BLaER1 (cell line): ENCODE results near the gene FAM171A2.
A peak's percentile ranks its signal among the peaks of the same experiment; 100 is the strongest.

Experiments
- H3K27ac ChIP-seq: shearing (Covaris generic); formaldehyde crosslinking; 2 replicates; pipeline ENCODE4 v1.8.1; 2022
- H3K27me3 ChIP-seq: shearing (Covaris generic); formaldehyde crosslinking; 2 replicates; pipeline ENCODE4 v1.8.1; 2022
- H3K36me3 ChIP-seq: shearing (Covaris generic); formaldehyde crosslinking; 2 replicates; pipeline ENCODE4 v1.8.1; 2022
- H3K4me1 ChIP-seq: shearing (Covaris generic); formaldehyde crosslinking; 2 replicates; pipeline ENCODE4 v1.8.1; 2022
- H3K4me2 ChIP-seq: shearing (Covaris generic); formaldehyde crosslinking; 2 replicates; pipeline ENCODE4 v1.8.1; 2022
- H3K4me3 ChIP-seq: shearing (Covaris generic); formaldehyde crosslinking; 2 replicates; pipeline ENCODE4 v1.8.1; 2022
- H3K9ac ChIP-seq: shearing (Covaris generic); formaldehyde crosslinking; 2 replicates; pipeline ENCODE4 v1.8.1; 2022
- H3K9me3 ChIP-seq: shearing (Covaris generic); formaldehyde crosslinking; 2 replicates; pipeline ENCODE4 v1.8.1; 2022
- H4K20me1 ChIP-seq: shearing (Covaris generic); formaldehyde crosslinking; 2 replicates; pipeline ENCODE4 v1.8.1; 2022
- Cebpa-rat ChIP-seq: shearing (Covaris generic); IDR thresholded peaks from 2 replicates; pipeline ENCODE4 v1.8.1; 2022

The FAM171A2 gene

GRCh38 chr17:44324571-44325275 is 38.9 kb downstream of the FAM171A2 start, which contains the start of gene SLC25A39:
SLC25A39 (minus strand) TSS chr17:44324823; CDS start chr17:44323562, 1,261 bp downstream.
- Histone ChIP-seq H3K27me3 (no peaks in the 10 kb centered on the region), H3K36me3 (peaks cover 29% of the 10 kb centered on the region), H3K9ac (peak within 1 kb of the TSS; percentile 95), H3K4me2 (peak within 1 kb of the TSS; percentile 87), H3K4me1 (peaks cover 47% of the 10 kb centered on the region), H3K9me3 (no peaks in the 10 kb centered on the region), H3K4me3 (peak within 1 kb of the TSS; percentile 99), H3K27ac (peak within 1 kb of the TSS; percentile 93), H4K20me1 (peaks cover 38% of the 10 kb centered on the region)
- no peak for TF ChIP-seq Cebpa-rat

DNA sequence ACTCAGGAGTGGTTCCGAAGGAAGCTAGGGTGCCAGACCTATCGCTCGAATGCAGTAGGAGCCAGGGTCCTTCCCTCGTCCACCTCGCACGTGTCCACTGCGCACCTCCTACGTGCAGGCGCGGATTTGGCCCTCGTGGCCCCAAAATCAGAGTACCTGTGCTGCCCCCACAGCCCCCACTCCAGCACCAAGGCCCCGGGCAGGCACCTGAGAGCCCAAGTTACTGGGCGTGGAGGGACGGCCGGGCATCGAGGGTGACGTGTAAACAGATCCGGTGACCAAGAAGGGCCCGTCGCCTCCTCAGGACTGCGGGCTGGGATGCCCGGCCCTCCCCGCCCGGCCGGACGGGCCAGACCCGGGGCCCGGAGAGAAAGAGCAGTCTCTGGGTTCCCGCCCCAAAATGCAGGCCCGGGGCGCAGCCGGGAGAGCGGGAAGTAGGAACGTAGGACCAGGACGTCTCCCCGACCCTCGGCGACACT is 39.5 kb downstream of the FAM171A2 start:
- H3K4me1 ChIP-seq = peaks cover 47% of the 10 kb centered on the region
- H3K4me3 ChIP-seq = peak overlapping the region; percentile 99
- peaks cover 35% of the 10 kb centered on the region for H3K36me3 ChIP-seq
- peak overlapping the region; percentile 95 for H3K9ac ChIP-seq
- peak overlapping the region; percentile 93 for H3K27ac ChIP-seq
- H3K9me3 ChIP-seq = no peaks in the 10 kb centered on the region
- TF ChIP-seq Cebpa-rat = no peak
- peaks cover 44% of the 10 kb centered on the region for H4K20me1 ChIP-seq
- H3K27me3 ChIP-seq = no peaks in the 10 kb centered on the region
- peak overlapping the region; percentile 87 for H3K4me2 ChIP-seq

GRCh38 chr17:44323359-44324091 is 40.1 kb downstream of the FAM171A2 start:
- H3K4me1 ChIP-seq = peaks cover 41% of the 10 kb centered on the region
- no peak for TF ChIP-seq Cebpa-rat
- peak overlapping the region; percentile 99 for H3K4me3 ChIP-seq
- H3K27me3 ChIP-seq = 0 out of 2 replicates have a peak, but pooled peaks cover 2% of the 10 kb centered on the region
- peak overlapping the region; percentile 93 for H3K27ac ChIP-seq
- peak overlapping the region; percentile 87 for H3K4me2 ChIP-seq
- H3K9me3 ChIP-seq = no peaks in the 10 kb centered on the region
- H3K9ac ChIP-seq = peak overlapping the region; percentile 95
- H4K20me1 ChIP-seq = peaks cover 48% of the 10 kb centered on the region
- peaks cover 41% of the 10 kb centered on the region for H3K36me3 ChIP-seq

DNA sequence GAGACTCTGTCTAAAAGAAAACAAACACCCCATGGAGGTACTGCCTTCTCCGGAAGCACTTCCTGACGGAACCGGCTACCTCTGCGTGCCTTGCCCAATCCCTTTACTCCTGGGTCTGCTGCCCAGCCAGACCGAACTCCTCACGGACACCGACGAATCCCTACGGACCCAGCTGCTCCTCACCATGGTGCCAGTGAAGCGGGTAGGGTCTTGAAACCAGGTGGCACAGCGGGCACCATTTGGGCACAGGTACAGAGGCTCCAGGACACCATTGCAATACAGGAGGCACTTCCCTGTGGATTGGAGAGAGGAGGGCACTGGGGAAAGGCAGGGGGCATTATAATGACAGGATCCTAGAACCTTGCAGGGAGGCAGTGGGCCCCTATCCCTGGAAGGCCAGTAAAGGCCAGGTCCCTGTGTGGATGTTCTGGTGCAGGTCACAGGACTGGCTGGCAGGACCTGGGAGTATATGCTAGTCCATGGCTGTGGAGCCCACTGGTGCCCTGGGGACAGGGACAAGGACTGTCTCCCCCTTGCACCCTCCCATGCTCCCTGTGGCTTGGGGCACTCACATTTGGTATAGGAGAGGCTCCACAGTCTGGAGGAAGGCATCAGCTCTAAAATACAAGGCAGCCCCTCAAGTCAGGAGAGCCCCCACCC is 41.3 kb downstream of the FAM171A2 start:
- 0 out of 2 replicates have a peak overlapping the region, but pooled peaks have one; percentile 15 for H3K9ac ChIP-seq
- H3K36me3 ChIP-seq = peaks cover 49% of the 10 kb centered on the region
- peaks cover 30% of the 10 kb centered on the region for H3K4me1 ChIP-seq
- no peaks in the 10 kb centered on the region for H3K9me3 ChIP-seq
- H3K4me2 ChIP-seq = no peak overlapping the region
- TF ChIP-seq Cebpa-rat = no peak
- H3K4me3 ChIP-seq = no peak overlapping the region
- H3K27me3 ChIP-seq = peaks cover 14% of the 10 kb centered on the region
- peaks cover 60% of the 10 kb centered on the region for H4K20me1 ChIP-seq
- H3K27ac ChIP-seq = no peak overlapping the region

- Histone ChIP-seq H3K9me3 (no peaks in the 10 kb centered on the region), H3K27ac (no peak overlapping the region), H4K20me1 (peaks cover 69% of the 10 kb centered on the region), H3K4me2 (no peak overlapping the region), H3K9ac (0 out of 2 replicates have a peak overlapping the region, but pooled peaks have one; percentile 10), H3K27me3 (peaks cover 22% of the 10 kb centered on the region), H3K4me3 (no peak overlapping the region), H3K36me3 (peaks cover 49% of the 10 kb centered on the region), H3K4me1 (peaks cover 24% of the 10 kb centered on the region)
- TF ChIP-seq Cebpa-rat = no peak
These were observed 42.2 kb downstream of the FAM171A2 start for GRCh38 chr17:44321246-44322120.

GRCh38 chr17:44320066-44320465 is 43.6 kb downstream of the FAM171A2 start:
- H3K27me3 ChIP-seq = peaks cover 37% of the 10 kb centered on the region
- H3K27ac ChIP-seq = no peak overlapping the region
- H3K4me1 ChIP-seq = peaks cover 12% of the 10 kb centered on the region
- H4K20me1 ChIP-seq = peaks cover 74% of the 10 kb centered on the region
- H3K9me3 ChIP-seq = no peaks in the 10 kb centered on the region
- TF ChIP-seq Cebpa-rat = no peak
- peaks cover 49% of the 10 kb centered on the region for H3K36me3 ChIP-seq
- H3K9ac ChIP-seq = no peak overlapping the region
- H3K4me3 ChIP-seq = no peak overlapping the region
- H3K4me2 ChIP-seq = no peak overlapping the region

- H3K27ac ChIP-seq = no peak overlapping the region
- peaks cover 5% of the 10 kb centered on the region for H3K4me1 ChIP-seq
- no peak overlapping the region for H3K4me2 ChIP-seq
- peaks cover 63% of the 10 kb centered on the region for H4K20me1 ChIP-seq
- H3K27me3 ChIP-seq = peaks cover 54% of the 10 kb centered on the region
- no peak for TF ChIP-seq Cebpa-rat
- H3K36me3 ChIP-seq = peaks cover 49% of the 10 kb centered on the region
- H3K4me3 ChIP-seq = no peak overlapping the region
- H3K9me3 ChIP-seq = no peaks in the 10 kb centered on the region
- no peak overlapping the region for H3K9ac ChIP-seq
These were observed 45.4 kb downstream of the FAM171A2 start for GRCh38 chr17:44318077-44318892.

DNA sequence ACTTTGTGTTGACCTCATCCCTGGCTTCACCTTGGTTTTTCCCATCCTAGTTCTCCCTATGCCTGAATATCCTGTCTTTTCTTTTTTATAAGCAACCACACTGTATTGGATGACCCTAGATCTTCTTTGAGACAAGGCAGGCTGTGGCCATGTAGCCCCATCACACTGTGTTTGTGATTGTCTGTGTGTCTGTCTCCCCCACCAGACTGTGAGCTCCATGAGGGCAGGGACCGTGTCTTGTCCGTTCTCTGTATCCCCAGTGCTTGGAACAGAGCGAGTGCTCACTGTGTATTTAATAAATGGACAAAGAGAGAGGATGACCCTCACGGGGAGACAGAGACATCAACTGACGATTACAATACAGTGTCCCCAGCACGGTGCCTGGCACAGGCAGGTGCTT is 46.1 kb downstream of the FAM171A2 start:
- H3K9me3 ChIP-seq = no peaks in the 10 kb centered on the region
- no peak overlapping the region for H3K4me3 ChIP-seq
- no peak for TF ChIP-seq Cebpa-rat
- H3K36me3 ChIP-seq = peaks cover 48% of the 10 kb centered on the region
- H3K4me1 ChIP-seq = no peaks in the 10 kb centered on the region
- H3K9ac ChIP-seq = no peak overlapping the region
- H3K27ac ChIP-seq = no peak overlapping the region
- peaks cover 60% of the 10 kb centered on the region for H3K27me3 ChIP-seq
- H4K20me1 ChIP-seq = peaks cover 62% of the 10 kb centered on the region
- H3K4me2 ChIP-seq = no peak overlapping the region
